Right cardiac atrium (tissue), 5 donors: Measurements from ENCODE around the gene LPCAT1. TPM values are rescaled to one million over a fixed set of nuclear protein-coding genes. Genes with fewer than 3 reads are reported as not detected.
A peak's percentile ranks its signal among the peaks of the same experiment; 100 is the strongest.

ENCODE experiments used
- ATAC-seq, 2 donors: fragments of 200-7000 bp; cut with Tn5 transposase; one replicate each; pipeline versions ENCODE4 v1.8.0 to v1.9.1; 2020; ENCODE audit warnings: moderate library complexity in 2 of 2, mild to moderate bottlenecking in 1 of 2
- DNase-seq, 3 donors: peaks; one replicate each; pipeline ENCODE4 v3.0.0-alpha.2; 2020
- H3K27ac ChIP-seq: one replicate; pipeline ENCODE4 v1.5.1; 2013; ENCODE audit warnings: mild to moderate bottlenecking, low read length, control low read depth, moderate library complexity
- H3K27me3 ChIP-seq: one replicate; pipeline ENCODE4 v1.6.1; 2013; ENCODE audit not compliant: control insufficient read depth, insufficient read depth
- H3K4me1 ChIP-seq: one replicate; pipeline ENCODE4 v1.6.1; 2013; ENCODE audit warnings: low read length; ENCODE audit not compliant: control insufficient read depth, insufficient read depth
- H3K4me3 ChIP-seq: one replicate; pipeline ENCODE4 v1.5.1; 2013; ENCODE audit warnings: low read length, control low read depth
- H3K9me3 ChIP-seq: one replicate; pipeline ENCODE4 v1.6.1; 2013; ENCODE audit warnings: low read length; ENCODE audit not compliant: control insufficient read depth
- WGBS: extraction: QIAGEN DNeasy Blood & Tissue Kit; methylation state at CpG from one replicate; pipeline ENCODE4 v1.1.7; 2013; 5-methylcytosine and 5-hydroxymethylcytosine counted together
- intact Hi-C, 4 donors: fragments of 100-400 bp; cut with DNase I; formaldehyde crosslinking; loops; one replicate each; pipeline versions ENCODE4 v1.11.0 to v1.14.0; 2022 to 2023
- polyA plus RNA-seq: library from polyadenylated mRNA; stranded (reverse); fragments of 200-250 nt; gene quantifications from one replicate; pipeline ENCODE4 v1.2.3, GENCODE V29; 2013
- total RNA-seq, 4 donors: library from RNA; stranded (reverse); fragmentation: NEBNext Ultra II Directional; extraction: Animal tissue kit (Norgen Biotek cat#: 25700); gene quantifications; one replicate each; pipeline ENCODE4 v1.2.1, GENCODE V29; 2021
- donor health status: healthy with polysubstance abuse.
- donor health status: DM: no; HTN: yes; CAD: no.
- donor health status: DM: no; HTN: no; CAD: no.
- donor health status: DM: no; HTN: yes; CAD: no; lungs with severe emphysema.
- donor health status: DM: yes; HTN: yes; CAD: no.

Gene LPCAT1
- total and polyA plus RNA-seq, 5 donors = 11.0 to 19.7 (median 15.6) TPM

DNA sequence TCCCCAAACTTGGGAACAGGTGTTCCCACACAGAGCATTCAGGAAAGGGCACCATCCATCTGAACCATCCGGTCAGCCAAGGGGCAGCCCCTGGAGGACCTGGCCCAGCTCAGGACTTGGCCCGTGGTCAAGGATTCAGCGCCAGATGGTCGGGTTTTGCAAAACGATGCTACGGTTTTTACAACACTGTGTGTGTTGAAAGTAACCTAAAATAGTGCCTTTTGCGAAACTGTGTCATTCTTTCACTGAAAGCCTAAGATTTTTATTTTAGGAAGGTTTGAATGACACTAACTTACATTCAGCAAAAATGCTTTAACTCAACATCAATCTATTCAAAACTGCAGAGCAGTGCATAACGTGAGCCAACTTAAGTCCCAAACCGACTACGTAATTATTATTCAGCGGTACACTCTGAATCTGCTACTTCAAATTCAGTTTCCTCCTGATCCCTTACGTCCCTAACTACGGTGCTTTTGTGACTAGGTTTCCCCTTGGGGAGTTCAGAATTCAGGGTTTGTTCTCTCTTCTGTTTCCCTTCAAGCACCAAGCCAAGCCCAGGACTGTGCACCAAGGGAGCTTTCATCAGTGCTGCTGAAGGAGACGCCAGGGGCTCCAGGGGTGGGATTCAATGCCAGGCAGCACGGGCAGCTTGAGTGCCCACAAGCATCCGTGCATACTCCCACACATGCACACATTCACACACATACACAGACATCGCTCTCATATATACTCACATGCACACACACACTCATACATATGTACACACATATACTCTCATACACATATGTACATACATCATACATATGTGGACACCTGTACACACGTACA lies 25.8 kb downstream of the LPCAT1 start:
- no peak overlapping the region for H3K4me3 ChIP-seq
- peak in 2 of 3 donors; percentile 67 to 73 for DNase-seq
- intact Hi-C loops = no loop called here
- no peak overlapping the region for H3K27ac ChIP-seq
- WGBS = 66% methylated on average over 18 of the region's 18 CpGs
- no peak for ATAC-seq
- no peaks in the 10 kb centered on the region for H3K27me3 ChIP-seq
- no peaks in the 10 kb centered on the region for H3K9me3 ChIP-seq
- H3K4me1 ChIP-seq = peaks cover 4% of the 10 kb centered on the region

DNA sequence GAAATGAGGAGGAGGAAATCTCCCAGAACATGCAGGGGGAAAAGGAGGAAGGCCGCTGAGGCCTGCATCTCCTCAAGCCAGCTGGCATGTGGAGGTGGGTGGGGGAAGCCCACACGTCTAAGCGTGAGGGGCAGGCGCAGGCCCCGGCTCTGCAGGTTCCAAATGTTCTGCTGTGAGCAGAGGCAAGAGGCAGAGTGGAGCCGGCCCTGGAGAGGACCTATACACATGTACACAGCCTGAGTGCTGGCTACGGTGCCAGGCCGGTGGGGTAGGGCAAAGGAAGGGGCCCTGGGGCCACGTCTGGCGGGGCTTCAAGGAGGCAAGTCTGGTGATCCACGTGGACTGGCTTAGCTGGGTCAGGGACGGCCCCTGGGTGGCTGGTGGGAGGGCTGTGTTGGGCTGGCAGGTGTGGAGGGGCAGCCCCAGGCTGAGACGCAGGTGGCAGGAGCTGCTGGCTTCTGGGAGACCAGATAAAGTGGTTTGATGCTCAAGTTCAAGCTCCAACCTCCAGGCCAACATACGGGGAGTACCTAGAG lies 26.4 kb downstream of the LPCAT1 start:
- intact Hi-C loops = no loop called here
- no peaks in the 10 kb centered on the region for H3K9me3 ChIP-seq
- H3K4me1 ChIP-seq = peaks cover 4% of the 10 kb centered on the region
- no peak for ATAC-seq
- WGBS = 66% methylated on average over 14 of the region's 14 CpGs
- no peak overlapping the region for H3K4me3 ChIP-seq
- H3K27me3 ChIP-seq = no peaks in the 10 kb centered on the region
- H3K27ac ChIP-seq = no peak overlapping the region
- DNase-seq = peak in 2 of 3 donors; percentile 53 to 65

DNA sequence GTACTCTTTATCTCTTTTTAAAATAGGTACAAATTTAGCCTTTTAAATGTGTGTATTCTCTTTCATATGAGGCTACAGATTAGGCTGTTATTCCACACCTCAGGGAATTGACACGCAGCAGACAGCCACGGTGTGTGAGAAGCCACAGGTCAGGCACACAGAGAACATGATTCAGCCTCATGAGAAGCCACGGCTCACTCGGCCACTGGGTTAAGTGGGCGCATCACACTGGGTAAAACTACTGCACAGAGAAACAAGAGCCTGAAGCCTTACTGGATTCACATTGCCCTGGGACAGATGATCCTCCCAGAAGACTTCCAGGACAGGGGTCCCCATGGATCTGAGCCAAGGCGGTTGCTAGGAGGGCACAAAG lies 28.2 kb downstream of the LPCAT1 start:
- no peak for ATAC-seq
- Histone ChIP-seq H3K4me3 (no peak overlapping the region), H3K4me1 (peaks cover under 1% of the 10 kb centered on the region), H3K27ac (no peak overlapping the region), H3K27me3 (no peaks in the 10 kb centered on the region), H3K9me3 (no peaks in the 10 kb centered on the region)
- no peak for DNase-seq
- intact Hi-C loops = no loop called here
- WGBS = 72% methylated on average over 6 of the region's 6 CpGs

DNA sequence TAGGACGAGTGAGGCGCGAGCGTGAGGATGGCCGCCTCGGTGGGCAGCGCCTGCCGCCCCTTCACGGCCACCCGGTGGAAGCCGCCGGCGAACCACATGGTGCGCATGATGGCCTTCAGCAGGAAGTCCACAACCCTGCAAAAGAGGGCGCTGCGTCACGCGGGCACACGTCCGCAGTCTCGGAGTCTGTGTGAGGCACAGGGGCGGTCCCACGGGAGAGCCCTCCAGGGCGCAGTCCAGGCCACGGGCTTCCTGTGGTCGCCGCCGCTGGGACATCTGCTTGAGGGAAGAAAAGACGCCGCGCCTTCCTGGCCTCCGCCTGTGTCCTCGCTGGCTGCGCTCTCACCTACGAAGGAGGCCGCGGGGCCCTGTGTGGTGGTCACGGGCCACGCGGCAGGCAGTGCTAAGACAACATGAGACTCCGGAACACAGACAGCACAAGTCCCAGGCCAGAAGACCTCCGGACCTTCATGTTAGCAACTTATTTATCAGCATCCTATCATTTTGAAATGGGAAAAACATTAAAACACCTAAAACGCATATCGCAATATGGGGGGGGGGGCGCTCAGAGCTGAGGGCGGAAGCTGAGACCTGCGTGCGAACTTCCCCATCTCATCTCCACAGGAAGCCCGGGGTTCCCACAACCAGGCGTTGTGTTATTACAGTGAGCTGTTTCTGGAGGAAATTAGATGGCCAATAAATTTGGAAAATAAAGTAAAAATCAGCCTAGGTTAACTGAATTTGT lies 28.8 kb downstream of the LPCAT1 start:
- H3K27me3 ChIP-seq = no peaks in the 10 kb centered on the region
- intact Hi-C loops = no loop called here
- DNase-seq (peak in 1 of 3 donors; percentile 67), ATAC-seq (peak in 1 of 2 donors; percentile 27)
- WGBS = 88% methylated on average over 50 of the region's 50 CpGs
- no peak overlapping the region for H3K27ac ChIP-seq
- H3K9me3 ChIP-seq = no peaks in the 10 kb centered on the region
- no peak overlapping the region for H3K4me3 ChIP-seq
- no peaks in the 10 kb centered on the region for H3K4me1 ChIP-seq

DNA sequence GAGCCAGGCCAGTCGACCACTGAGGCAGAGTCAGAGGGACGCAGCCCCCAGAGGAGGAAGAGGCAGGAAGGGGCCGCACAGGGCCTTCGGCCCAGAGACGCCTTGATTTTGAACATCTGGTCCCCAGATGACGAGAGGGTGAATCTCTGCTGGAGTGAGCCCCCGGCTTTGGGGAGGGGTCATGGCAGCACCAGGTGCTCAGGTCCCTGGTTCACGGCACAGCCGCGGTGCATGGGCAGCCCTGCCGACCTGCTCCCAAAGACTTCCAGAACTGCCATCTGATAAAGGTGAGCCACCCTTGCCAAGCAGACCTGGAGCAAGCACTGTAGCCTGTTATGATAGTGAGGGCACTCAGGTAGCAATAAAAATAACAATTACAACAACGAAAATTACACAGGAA lies 29.8 kb downstream of the LPCAT1 start:
- ATAC-seq (no peak), DNase-seq (no peak)
- Histone ChIP-seq H3K27ac (no peak overlapping the region), H3K27me3 (no peaks in the 10 kb centered on the region), H3K4me3 (no peak overlapping the region), H3K4me1 (no peaks in the 10 kb centered on the region), H3K9me3 (no peaks in the 10 kb centered on the region)
- intact Hi-C loops = no loop called here
- WGBS = 85% methylated on average over 12 of the region's 12 CpGs

DNA sequence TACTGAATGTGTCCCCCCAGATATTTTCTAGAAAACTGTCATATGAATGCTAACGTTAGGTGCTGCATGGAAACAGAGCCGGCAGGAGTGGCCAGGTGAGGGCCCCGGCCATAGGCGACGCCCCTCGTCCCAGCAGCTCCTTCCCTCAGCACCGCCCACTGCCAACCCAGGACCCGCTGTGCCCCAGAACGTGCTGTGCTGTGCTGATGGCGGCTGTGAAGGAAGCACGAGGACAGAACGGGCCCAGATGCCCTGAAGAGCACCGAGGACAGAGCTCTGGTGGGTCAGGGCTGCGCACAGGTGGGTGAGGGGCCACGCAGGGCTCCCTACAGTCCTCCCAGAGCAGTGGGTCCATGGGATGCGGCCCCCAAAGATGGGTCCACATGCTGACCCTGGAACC lies 30.3 kb downstream of the LPCAT1 start:
- no peaks in the 10 kb centered on the region for H3K4me1 ChIP-seq
- intact Hi-C loops = no loop called here
- WGBS = 93% methylated on average over 16 of the region's 16 CpGs
- no peak overlapping the region for H3K27ac ChIP-seq
- no peak for ATAC-seq
- H3K4me3 ChIP-seq = no peak overlapping the region
- H3K9me3 ChIP-seq = no peaks in the 10 kb centered on the region
- no peaks in the 10 kb centered on the region for H3K27me3 ChIP-seq
- DNase-seq = no peak

DNA sequence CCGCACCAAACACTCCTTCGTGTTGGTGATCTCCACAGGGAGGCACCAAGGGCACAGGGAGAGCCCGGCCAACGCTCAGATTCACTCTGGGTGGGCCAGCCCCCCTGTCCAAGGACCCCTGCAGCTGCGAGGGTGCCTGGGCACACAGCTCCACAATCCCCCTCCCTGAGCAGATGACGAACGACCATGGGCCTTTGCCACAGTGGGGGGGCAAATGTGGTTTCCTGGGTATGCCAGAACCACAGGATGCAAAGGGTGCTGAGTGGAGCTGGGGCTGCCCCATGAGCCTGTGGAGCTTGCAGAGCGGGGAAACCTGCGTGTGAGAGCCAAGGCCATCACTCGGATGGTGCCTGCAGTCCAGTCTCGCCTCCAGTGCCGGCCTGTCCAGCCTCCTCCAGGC lies 31.0 kb downstream of the LPCAT1 start:
- ATAC-seq (no peak), DNase-seq (no peak)
- no peaks in the 10 kb centered on the region for H3K4me1 ChIP-seq
- no peaks in the 10 kb centered on the region for H3K27me3 ChIP-seq
- H3K27ac ChIP-seq = no peak overlapping the region
- intact Hi-C loops = no loop called here
- no peaks in the 10 kb centered on the region for H3K9me3 ChIP-seq
- no peak overlapping the region for H3K4me3 ChIP-seq
- 87% methylated on average over 12 of the region's 12 CpGs for WGBS

DNA sequence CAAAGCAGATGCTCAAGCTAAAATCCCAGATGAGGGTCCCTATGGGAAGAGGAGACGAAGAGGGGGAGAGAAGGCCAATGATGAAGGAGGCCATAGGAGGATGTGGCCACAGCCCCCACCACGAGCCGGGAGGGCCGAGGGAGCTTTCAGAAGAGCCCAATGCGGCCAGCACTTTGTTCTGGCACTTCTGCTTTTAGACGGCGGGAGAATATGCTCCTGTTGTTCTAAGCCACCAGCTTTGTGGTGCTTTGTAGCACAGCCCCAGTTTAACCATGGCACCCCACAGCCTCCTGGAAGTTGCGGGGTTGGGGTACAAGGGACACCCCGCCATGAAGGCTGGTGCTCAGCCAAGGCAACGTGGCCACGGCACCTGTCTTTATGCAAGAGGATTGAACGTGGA lies 33.4 kb downstream of the LPCAT1 start:
- intact Hi-C loops = no loop called here
- no peak overlapping the region for H3K27ac ChIP-seq
- H3K4me3 ChIP-seq = no peak overlapping the region
- WGBS = 85% methylated on average over 12 of the region's 12 CpGs
- H3K4me1 ChIP-seq = no peaks in the 10 kb centered on the region
- DNase-seq (no peak), ATAC-seq (no peak)
- H3K9me3 ChIP-seq = no peaks in the 10 kb centered on the region
- no peaks in the 10 kb centered on the region for H3K27me3 ChIP-seq

DNA sequence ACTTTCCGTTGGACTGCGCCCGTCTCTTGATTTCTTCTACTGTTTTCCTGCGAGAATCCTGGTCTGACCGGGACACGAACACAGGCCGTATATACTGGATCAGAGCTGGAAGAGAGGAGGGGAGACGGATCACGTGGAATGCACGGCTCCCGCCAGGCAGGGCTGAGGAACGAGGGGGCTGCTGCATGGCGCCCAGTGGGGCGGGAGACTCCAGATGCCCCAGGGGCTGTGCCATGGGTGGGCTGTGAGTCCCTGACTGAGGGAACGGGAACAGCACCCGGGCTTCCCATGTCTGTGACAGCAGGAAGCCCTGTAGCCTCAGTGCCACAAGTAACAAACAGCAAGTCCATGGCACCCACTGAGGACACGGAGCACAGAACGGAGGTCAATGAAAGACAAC lies 34.0 kb downstream of the LPCAT1 start:
- no peaks in the 10 kb centered on the region for H3K4me1 ChIP-seq
- no peak overlapping the region for H3K4me3 ChIP-seq
- no peak overlapping the region for H3K27ac ChIP-seq
- no peaks in the 10 kb centered on the region for H3K9me3 ChIP-seq
- intact Hi-C loops = no loop called here
- DNase-seq (no peak), ATAC-seq (no peak)
- H3K27me3 ChIP-seq = no peaks in the 10 kb centered on the region
- WGBS = 93% methylated on average over 18 of the region's 18 CpGs

DNA sequence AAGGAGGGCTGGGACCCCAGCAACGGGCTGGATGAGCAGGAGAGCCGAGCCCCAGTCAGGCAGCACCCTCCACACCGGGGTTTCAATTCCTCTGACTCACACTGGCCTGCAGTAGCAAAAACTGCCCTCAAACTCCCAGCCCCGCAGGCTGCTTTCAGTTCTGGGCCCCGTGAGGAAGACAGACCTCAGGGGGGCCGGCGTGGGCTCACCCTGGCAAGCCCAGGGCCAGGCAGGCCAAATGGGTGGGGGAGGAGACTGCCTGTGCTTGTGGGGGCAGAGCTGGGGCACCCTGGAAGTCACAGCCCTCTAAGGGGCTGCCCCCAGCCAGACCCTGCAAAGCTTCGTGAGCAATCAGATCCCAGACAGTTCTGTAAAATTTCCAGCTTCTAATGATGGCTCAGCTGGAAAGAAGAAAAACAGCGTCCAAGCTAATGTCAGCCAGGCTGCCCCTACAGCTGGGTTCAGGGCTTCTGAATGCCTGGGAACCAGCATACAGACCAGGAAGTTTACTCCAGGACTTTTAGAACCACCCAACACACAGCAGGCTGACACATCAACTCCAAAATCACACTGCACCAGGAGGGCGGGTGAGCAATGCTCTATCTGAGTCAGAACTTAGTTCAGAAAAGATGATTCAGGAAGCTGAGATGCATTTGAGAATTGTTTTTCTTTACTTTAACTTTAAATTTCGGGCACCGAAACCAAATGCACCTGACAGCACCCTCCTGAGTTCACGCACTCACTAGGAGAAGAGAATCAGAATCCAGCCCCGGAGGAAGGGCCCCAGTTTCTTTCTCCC lies 34.7 kb downstream of the LPCAT1 start:
- H3K4me1 ChIP-seq = no peaks in the 10 kb centered on the region
- 85% methylated on average over 14 of the region's 14 CpGs for WGBS
- no peak overlapping the region for H3K27ac ChIP-seq
- DNase-seq = peak in 1 of 3 donors; percentile 27
- intact Hi-C loops = no loop called here
- H3K27me3 ChIP-seq = no peaks in the 10 kb centered on the region
- no peaks in the 10 kb centered on the region for H3K9me3 ChIP-seq
- H3K4me3 ChIP-seq = no peak overlapping the region
- ATAC-seq = no peak
